Ascending aorta (tissue), 2 donors: Measurements from ENCODE around the gene FARS2. TPM values are rescaled to one million over a fixed set of nuclear protein-coding genes. Genes with fewer than 3 reads are reported as not detected.

Experiments
- DNase-seq, 2 donors: peaks; one replicate each; pipeline ENCODE4 v3.0.0-alpha.2; 2019; ENCODE audit warnings: low spot score in 2 of 2
- H3K27ac ChIP-seq, 2 donors: fragments of 200-600 bp; sonication (generic); one replicate each; pipeline ENCODE4 v1.5.1; 2016 to 2017; ENCODE audit warnings: mild to moderate bottlenecking in 1 of 2
- H3K27me3 ChIP-seq: fragments of 200-600 bp; sonication (generic); one replicate; pipeline ENCODE4 v1.5.1; 2017
- H3K36me3 ChIP-seq, 2 donors: fragments of 200-600 bp; sonication (generic); one replicate each; pipeline ENCODE4 v1.5.1; 2016
- H3K4me1 ChIP-seq, 2 donors: fragments of 200-600 bp; sonication (generic); one replicate each; pipeline ENCODE4 v1.5.1; 2016 to 2017; ENCODE audit warnings: mild to moderate bottlenecking in 1 of 2
- H3K4me3 ChIP-seq, 2 donors: fragments of 200-600 bp; sonication (generic); one replicate each; pipeline ENCODE4 v1.5.1; 2016 to 2017; ENCODE audit warnings: mild to moderate bottlenecking in 1 of 2
- H3K9me3 ChIP-seq, 2 donors: fragments of 200-600 bp; sonication (generic); one replicate each; pipeline ENCODE4 v1.5.1; 2016
- CTCF ChIP-seq, 3 experiments: fragments of 200-600 bp in 2 of 3; fragments of 450-650 bp in 1 of 3; sonication (generic) in 2 of 3; IDR thresholded peaks; one replicate each; pipeline ENCODE4 v1.5.1; 2016 to 2019; ENCODE audit warnings: antibody characterized with exemption in 3 of 3, mild to moderate bottlenecking in 1 of 3, moderate library complexity in 1 of 3
- intact Hi-C: fragments of 100-400 bp; cut with DNase I; formaldehyde crosslinking; loops from one replicate; pipeline ENCODE4 v1.15.1; 2023
- total RNA-seq: library from RNA; depleted of rRNA; stranded (reverse); fragments of >200 nt; gene quantifications from one replicate; pipeline ENCODE4 v1.1.0, GENCODE V29; 2016

Gene FARS2
- total RNA-seq, 1 donor from 2014 or later, result 17.6 TPM

- no peaks in the 10 kb centered on the region for H3K9me3 ChIP-seq
- H3K27me3 ChIP-seq, result no peaks in the 10 kb centered on the region
- intact Hi-C loops, result no loop called here
- TF ChIP-seq CTCF (IDR thresholded peaks at IDR 0.05), result no peak
- no peaks in the 10 kb centered on the region for H3K4me1 ChIP-seq
- no peak for DNase-seq
- no peak overlapping the region for H3K27ac ChIP-seq
- no peaks in the 10 kb centered on the region for H3K36me3 ChIP-seq
- no peak overlapping the region for H3K4me3 ChIP-seq
These were observed 483.8 kb downstream of the FARS2 start for GRCh38 chr6:5745081-5745480.

- intact Hi-C loops, result no loop called here
- no peak overlapping the region for H3K27ac ChIP-seq
- H3K4me3 ChIP-seq, result no peak overlapping the region
- no peaks in the 10 kb centered on the region for H3K36me3 ChIP-seq
- no peaks in the 10 kb centered on the region for H3K27me3 ChIP-seq
- H3K9me3 ChIP-seq, result no peaks in the 10 kb centered on the region
- no peak for TF ChIP-seq CTCF (IDR thresholded peaks at IDR 0.05)
- no peak for DNase-seq
- H3K4me1 ChIP-seq, result no peaks in the 10 kb centered on the region
These were observed 484.9 kb downstream of the FARS2 start for GRCh38 chr6:5746053-5746758.

GRCh38 chr6:5746759-5747130 is 485.4 kb downstream of the FARS2 start:
- H3K4me3 ChIP-seq, result no peak overlapping the region
- H3K36me3 ChIP-seq, result no peaks in the 10 kb centered on the region
- no peak overlapping the region for H3K27ac ChIP-seq
- no peak for TF ChIP-seq CTCF (IDR thresholded peaks at IDR 0.05)
- DNase-seq, result no peak
- no peaks in the 10 kb centered on the region for H3K4me1 ChIP-seq
- no peaks in the 10 kb centered on the region for H3K27me3 ChIP-seq
- intact Hi-C loops, result no loop called here
- H3K9me3 ChIP-seq, result no peaks in the 10 kb centered on the region

- H3K27ac ChIP-seq, result no peak overlapping the region
- no peaks in the 10 kb centered on the region for H3K4me1 ChIP-seq
- H3K27me3 ChIP-seq, result no peaks in the 10 kb centered on the region
- no peak overlapping the region for H3K4me3 ChIP-seq
- intact Hi-C loops, result no loop called here
- H3K36me3 ChIP-seq, result no peaks in the 10 kb centered on the region
- TF ChIP-seq CTCF (IDR thresholded peaks at IDR 0.05), result no peak
- no peaks in the 10 kb centered on the region for H3K9me3 ChIP-seq
- DNase-seq, result no peak
These were observed 486.1 kb downstream of the FARS2 start for GRCh38 chr6:5747379-5747778.

- H3K36me3 ChIP-seq, result no peaks in the 10 kb centered on the region
- TF ChIP-seq CTCF (IDR thresholded peaks at IDR 0.05), result no peak
These were observed 487.8 kb downstream of the FARS2 start for GRCh38 chr6:5749016-5749650.

More at GRCh38 chr6:5749016-5749650, 487.8 kb downstream of the FARS2 start:
- Histone ChIP-seq H3K9me3 (no peaks in the 10 kb centered on the region), H3K4me3 (no peak overlapping the region), H3K27ac (no peak overlapping the region), H3K4me1 (no peaks in the 10 kb centered on the region), H3K27me3 (no peaks in the 10 kb centered on the region)
- DNase-seq, result no peak
- intact Hi-C loops, result no loop called here
